Gastroesophageal sphincter (tissue), 4 donors: ENCODE results near the gene TPI1. TPM values are rescaled to one million over a fixed set of nuclear protein-coding genes. Genes with fewer than 3 reads are reported as not detected.

ENCODE experiments used
- ATAC-seq: fragments of 150-250 bp; one replicate; pipeline ENCODE4 v1.9.1; 2016; ENCODE audit warnings: mild to moderate bottlenecking, moderate library complexity
- H3K27ac ChIP-seq, 4 donors: fragments of 200-600 bp; sonication (generic) in 3 of 4; 1 replicate in 3 of 4; 2 replicates in 1 of 4; pipeline ENCODE4 v1.5.1; 2016 to 2019
- H3K27me3 ChIP-seq: fragments of 200-600 bp; sonication (generic); one replicate; pipeline ENCODE4 v1.5.1; 2019
- H3K36me3 ChIP-seq, 2 donors: fragments of 200-600 bp; sonication (generic); one replicate each; pipeline ENCODE4 v1.5.1; 2019; ENCODE audit warnings: control low read depth in 1 of 2
- H3K4me1 ChIP-seq, 3 donors: fragments of 200-600 bp; sonication (generic); 1 replicate in 2 of 3; 2 replicates in 1 of 3; pipeline ENCODE4 v1.5.1; 2016 to 2019; ENCODE audit warnings: control low read depth in 2 of 3
- H3K4me3 ChIP-seq, 2 donors: fragments of 200-600 bp; sonication (generic); one replicate each; pipeline ENCODE4 v1.5.1; 2019; ENCODE audit warnings: mild to moderate bottlenecking in 1 of 2, moderate library complexity in 1 of 2
- H3K9me3 ChIP-seq, 3 donors: fragments of 200-600 bp; sonication (generic); one replicate each; pipeline ENCODE4 v1.5.1; 2017 to 2019; ENCODE audit warnings: control low read depth in 2 of 3
- CTCF ChIP-seq, 4 experiments: fragments of 200-600 bp in 2 of 4; fragments of 450-650 bp in 2 of 4; sonication (generic) in 1 of 4; IDR thresholded peaks; one replicate each; pipeline ENCODE4 v1.5.1; 2017 to 2019; ENCODE audit warnings: antibody characterized with exemption in 4 of 4, mild to moderate bottlenecking in 2 of 4, moderate library complexity in 2 of 4
- EP300 ChIP-seq: sonication (generic); formaldehyde crosslinking; IDR thresholded peaks from one replicate; pipeline ENCODE4 v1.6.1; 2017; ENCODE audit warnings: antibody characterized with exemption, mild to moderate bottlenecking
- POLR2A ChIP-seq, 2 donors: fragments of 450-650 bp; IDR thresholded peaks; one replicate each; pipeline ENCODE4 v1.6.1; 2017; ENCODE audit warnings: antibody characterized with exemption in 2 of 2, mild to moderate bottlenecking in 2 of 2, moderate library complexity in 1 of 2
- POLR2AphosphoS5 ChIP-seq: sonication (generic); formaldehyde crosslinking; IDR thresholded peaks from one replicate; pipeline ENCODE4 v1.6.1; 2017; ENCODE audit warnings: antibody characterized with exemption
- WGBS, 2 donors: methylation state at CpG; one replicate each; pipeline ENCODE4 v1.1.5; 2018; ENCODE audit warnings: low coverage in 1 of 2; 5-methylcytosine and 5-hydroxymethylcytosine counted together
- total RNA-seq, 4 donors: library from RNA; depleted of rRNA; stranded (reverse); fragments of >200 nt; gene quantifications; one replicate each; pipeline ENCODE4 v1.1.0, GENCODE V29; 2016

Gene TPI1
- total RNA-seq, 4 donors from 2014 or later: 324 to 473 (median 392) TPM

DNA sequence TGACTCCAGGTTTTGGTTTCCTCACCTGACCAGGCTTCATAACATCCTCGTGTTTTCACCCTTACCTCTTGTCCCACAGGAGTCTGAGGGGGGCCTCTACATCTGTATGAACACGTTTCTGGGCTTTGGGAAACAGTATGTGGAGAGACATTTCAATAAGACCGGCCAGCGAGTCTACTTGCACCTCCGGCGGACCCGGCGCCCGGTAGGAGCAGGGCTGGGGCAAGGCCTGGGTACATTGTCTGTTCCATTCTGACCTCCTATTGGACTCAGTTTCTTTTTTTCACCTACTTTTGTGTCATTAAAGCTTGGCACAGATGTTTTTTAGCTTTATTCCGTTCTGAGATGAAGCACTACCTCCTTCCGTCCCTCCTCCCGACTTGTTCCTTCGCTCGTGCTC, 12.0 kb upstream of the TPI1 start:
- Histone ChIP-seq H3K27me3 (no peaks in the 10 kb centered on the region), H3K9me3 (no peaks in the 10 kb centered on the region), H3K4me3 (no peak overlapping the region), H3K27ac (no peak overlapping the region), H3K4me1 (peaks cover 0 to 34% (median 10%) of the 10 kb centered on the region in 3 donors), H3K36me3 (peaks cover 0 to 53% of the 10 kb centered on the region in 2 donors)
- no peak for TF ChIP-seq POLR2A (IDR thresholded peaks at IDR 0.05)
- no peak for TF ChIP-seq CTCF (IDR thresholded peaks at IDR 0.05)
- TF ChIP-seq POLR2AphosphoS5: no peak
- no peak for TF ChIP-seq EP300
- ATAC-seq: no peak
- 82 to 94% methylated on average over 2 to 11 of the region's 14 CpGs for WGBS, 2 donors

GRCh38 chr12:6858799-6859198, 8.5 kb upstream of the TPI1 start:
- TF ChIP-seq CTCF (IDR thresholded peaks at IDR 0.05) (no peak), POLR2AphosphoS5 (no peak), EP300 (no peak), POLR2A (IDR thresholded peaks at IDR 0.05) (no peak)
- H3K27ac ChIP-seq: no peak overlapping the region
- no peaks in the 10 kb centered on the region for H3K27me3 ChIP-seq
- WGBS, 2 donors: 88% methylated on average over 1 of the region's 2 CpGs; no CpG with 5 or more reads in 1 of the 2 donors
- H3K9me3 ChIP-seq: no peaks in the 10 kb centered on the region
- H3K4me1 ChIP-seq: peaks cover 0 to 14% (median 0%) of the 10 kb centered on the region in 3 donors
- no peak for ATAC-seq
- no peak overlapping the region for H3K4me3 ChIP-seq
- peaks cover 0 to 88% of the 10 kb centered on the region in 2 donors for H3K36me3 ChIP-seq

- H3K27ac ChIP-seq: no peak overlapping the region
- peaks cover 0 to under 1% (median 0%) of the 10 kb centered on the region in 3 donors for H3K4me1 ChIP-seq
- no peak overlapping the region for H3K4me3 ChIP-seq
- TF ChIP-seq CTCF (IDR thresholded peaks at IDR 0.05) (no peak), EP300 (no peak), POLR2A (IDR thresholded peaks at IDR 0.05) (no peak)
- ATAC-seq: no peak
- H3K27me3 ChIP-seq: no peaks in the 10 kb centered on the region
- WGBS, 2 donors: 88% methylated on average over 6 of the region's 9 CpGs; no CpG with 5 or more reads in 1 of the 2 donors
- peaks cover 0 to 100% of the 10 kb centered on the region in 2 donors for H3K36me3 ChIP-seq
- no peaks in the 10 kb centered on the region for H3K9me3 ChIP-seq
Measured at GRCh38 chr12:6860116-6860515, 7.2 kb upstream of the TPI1 start.

GRCh38 chr12:6860942-6861341, 6.4 kb upstream of the TPI1 start:
- no peak for TF ChIP-seq EP300
- no peak for TF ChIP-seq POLR2AphosphoS5
- no peak for TF ChIP-seq POLR2A (IDR thresholded peaks at IDR 0.05)
- no peak for TF ChIP-seq CTCF (IDR thresholded peaks at IDR 0.05)
- H3K27ac ChIP-seq: no peak overlapping the region
- 100% methylated on average over 2 of the region's 7 CpGs; no CpG with 5 or more reads in 1 of the 2 donors for WGBS, 2 donors
- no peaks in the 10 kb centered on the region for H3K9me3 ChIP-seq
- ATAC-seq: no peak
- H3K27me3 ChIP-seq: no peaks in the 10 kb centered on the region
- peaks cover 0 to 100% of the 10 kb centered on the region in 2 donors for H3K36me3 ChIP-seq
- H3K4me1 ChIP-seq: no peaks in the 10 kb centered on the region
- H3K4me3 ChIP-seq: no peak overlapping the region

DNA sequence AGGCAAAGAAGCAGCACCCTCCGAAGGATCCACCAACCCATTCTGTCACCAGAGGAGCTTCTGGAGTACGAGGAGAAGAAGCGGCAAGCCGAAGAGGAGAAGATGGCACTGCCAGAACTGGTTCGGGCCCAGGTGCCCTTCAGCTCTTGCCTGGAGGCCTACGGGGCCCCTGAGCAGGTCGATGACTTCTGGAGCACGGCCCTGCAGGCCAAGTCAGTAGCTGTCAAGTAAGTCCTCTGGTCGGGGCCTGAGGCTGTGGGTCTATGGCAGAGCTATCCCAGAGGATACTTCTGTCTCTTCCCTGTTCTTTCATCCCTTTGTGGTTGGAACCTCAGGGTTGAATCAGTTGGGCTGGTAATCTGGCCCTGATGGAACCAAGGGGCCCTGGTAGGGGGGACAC, 5.9 kb upstream of the TPI1 start:
- no peaks in the 10 kb centered on the region for H3K27me3 ChIP-seq
- WGBS, 2 donors: 88 to 90% methylated on average over 9 of the region's 9 CpGs
- peaks cover 0 to 100% of the 10 kb centered on the region in 2 donors for H3K36me3 ChIP-seq
- H3K4me3 ChIP-seq: no peak overlapping the region
- H3K27ac ChIP-seq: no peak overlapping the region
- ATAC-seq: no peak
- TF ChIP-seq EP300: no peak
- TF ChIP-seq POLR2AphosphoS5: no peak
- no peak for TF ChIP-seq POLR2A (IDR thresholded peaks at IDR 0.05)
- no peak for TF ChIP-seq CTCF (IDR thresholded peaks at IDR 0.05)
- H3K4me1 ChIP-seq: peaks cover 0 to 2% (median 0%) of the 10 kb centered on the region in 3 donors
- H3K9me3 ChIP-seq: no peaks in the 10 kb centered on the region
